Neural progenitor cell (in vitro differentiated cells): ENCODE measurements around the gene FBXO34.

ENCODE experiments used
- CTCF ChIP-seq: fragments of 200-600 bp; sonication (generic); IDR thresholded peaks from 2 replicates; pipeline ENCODE4 v1.5.1; 2017; ENCODE audit warnings: antibody characterized with exemption, mild to moderate bottlenecking
- EZH2 ChIP-seq: fragments of 200-600 bp; sonication (generic); IDR thresholded peaks from 2 replicates; pipeline ENCODE4 v1.6.1; 2017; ENCODE audit warnings: antibody characterized with exemption, mild to moderate bottlenecking, moderate library complexity
- EZH2phosphoT487 ChIP-seq: fragments of 200-600 bp; sonication (generic); IDR thresholded peaks from 2 replicates; pipeline ENCODE4 v1.6.1; 2017; ENCODE audit warnings: antibody characterized with exemption

- TF ChIP-seq CTCF = no peak
- TF ChIP-seq EZH2 = no peak
- TF ChIP-seq EZH2phosphoT487 = no peak
Measured at GRCh38 chr14:55238019-55238680, 33.1 kb upstream of the FBXO34 start.
